ENCODE data around the gene CRIP3. TPM values are rescaled to one million over a fixed set of nuclear protein-coding genes. Genes with fewer than 3 reads are reported as not detected.
A peak's percentile ranks its signal among the peaks of the same experiment; 100 is the strongest.

CRIP3 gene
- total and polyA plus RNA-seq, 2 of the 13 experiments (the other 11 are each of a cell fraction or from before 2014, with no cell fraction given), result 6.3 to 9.3 TPM

DNA sequence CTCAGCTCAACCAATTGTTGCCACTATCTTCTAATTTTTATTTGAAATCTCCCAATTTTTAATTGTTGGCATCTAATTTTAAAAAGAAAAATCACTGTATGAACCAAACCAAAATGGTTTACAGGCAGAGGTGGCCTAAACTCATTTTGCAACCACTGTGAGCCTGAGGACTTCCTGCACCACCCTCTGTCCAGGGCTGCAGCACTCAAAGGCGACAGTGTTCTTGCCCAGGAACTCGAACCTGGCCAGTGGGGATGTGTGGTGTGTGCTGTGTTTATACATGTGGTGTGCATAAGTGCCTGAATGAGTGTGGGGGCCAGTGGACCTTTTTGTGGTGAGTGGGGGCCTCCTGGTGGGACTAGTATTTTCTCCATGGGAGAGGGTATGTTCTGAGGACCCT is 34.9 kb downstream of the CRIP3 start (continued):
- TF ChIP-seq, protein P1, sequence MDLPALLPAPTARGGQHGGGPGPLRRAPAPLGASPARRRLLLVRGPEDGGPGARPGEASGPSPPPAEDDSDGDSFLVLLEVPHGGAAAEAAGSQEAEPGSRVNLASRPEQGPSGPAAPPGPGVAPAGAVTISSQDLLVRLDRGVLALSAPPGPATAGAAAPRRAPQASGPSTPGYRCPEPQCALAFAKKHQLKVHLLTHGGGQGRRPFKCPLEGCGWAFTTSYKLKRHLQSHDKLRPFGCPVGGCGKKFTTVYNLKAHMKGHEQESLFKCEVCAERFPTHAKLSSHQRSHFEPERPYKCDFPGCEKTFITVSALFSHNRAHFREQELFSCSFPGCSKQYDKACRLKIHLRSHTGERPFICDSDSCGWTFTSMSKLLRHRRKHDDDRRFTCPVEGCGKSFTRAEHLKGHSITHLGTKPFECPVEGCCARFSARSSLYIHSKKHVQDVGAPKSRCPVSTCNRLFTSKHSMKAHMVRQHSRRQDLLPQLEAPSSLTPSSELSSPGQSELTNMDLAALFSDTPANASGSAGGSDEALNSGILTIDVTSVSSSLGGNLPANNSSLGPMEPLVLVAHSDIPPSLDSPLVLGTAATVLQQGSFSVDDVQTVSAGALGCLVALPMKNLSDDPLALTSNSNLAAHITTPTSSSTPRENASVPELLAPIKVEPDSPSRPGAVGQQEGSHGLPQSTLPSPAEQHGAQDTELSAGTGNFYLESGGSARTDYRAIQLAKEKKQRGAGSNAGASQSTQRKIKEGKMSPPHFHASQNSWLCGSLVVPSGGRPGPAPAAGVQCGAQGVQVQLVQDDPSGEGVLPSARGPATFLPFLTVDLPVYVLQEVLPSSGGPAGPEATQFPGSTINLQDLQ (CRISPR knock-in tag; IDR thresholded peaks at IDR 0.05), result no peak
- TF ChIP-seq ZZZ3 (CRISPR knock-in tag; IDR thresholded peaks at IDR 0.05; ENCODE audit: borderline replicate concordance), result no peak
- TF ChIP-seq BRD4 (CRISPR knock-in tag; IDR thresholded peaks at IDR 0.05), result peak; percentile 33; the same call in 1 of the 2 replicates
- no peak for TF ChIP-seq DPF2 (CRISPR knock-in tag; IDR thresholded peaks at IDR 0.05; ENCODE audit: borderline replicate concordance, low read depth)
- no peak for TF ChIP-seq SRSF4 (IDR thresholded peaks at IDR 0.05; ENCODE audit: low read depth, low read length, poor library complexity, severe bottlenecking)
- TF ChIP-seq, protein P2, sequence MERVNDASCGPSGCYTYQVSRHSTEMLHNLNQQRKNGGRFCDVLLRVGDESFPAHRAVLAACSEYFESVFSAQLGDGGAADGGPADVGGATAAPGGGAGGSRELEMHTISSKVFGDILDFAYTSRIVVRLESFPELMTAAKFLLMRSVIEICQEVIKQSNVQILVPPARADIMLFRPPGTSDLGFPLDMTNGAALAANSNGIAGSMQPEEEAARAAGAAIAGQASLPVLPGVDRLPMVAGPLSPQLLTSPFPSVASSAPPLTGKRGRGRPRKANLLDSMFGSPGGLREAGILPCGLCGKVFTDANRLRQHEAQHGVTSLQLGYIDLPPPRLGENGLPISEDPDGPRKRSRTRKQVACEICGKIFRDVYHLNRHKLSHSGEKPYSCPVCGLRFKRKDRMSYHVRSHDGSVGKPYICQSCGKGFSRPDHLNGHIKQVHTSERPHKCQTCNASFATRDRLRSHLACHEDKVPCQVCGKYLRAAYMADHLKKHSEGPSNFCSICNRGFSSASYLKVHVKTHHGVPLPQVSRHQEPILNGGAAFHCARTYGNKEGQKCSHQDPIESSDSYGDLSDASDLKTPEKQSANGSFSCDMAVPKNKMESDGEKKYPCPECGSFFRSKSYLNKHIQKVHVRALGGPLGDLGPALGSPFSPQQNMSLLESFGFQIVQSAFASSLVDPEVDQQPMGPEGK (CRISPR knock-in tag; IDR thresholded peaks at IDR 0.05), result peak; percentile 84; the same call in 1 of the 2 replicates
- TF ChIP-seq MAF1 (CRISPR knock-in tag; IDR thresholded peaks at IDR 0.05; ENCODE audit: borderline replicate concordance), result no peak
- TF ChIP-seq RARG (CRISPR knock-in tag; IDR thresholded peaks at IDR 0.05; ENCODE audit: low read depth), result 0 out of 2 replicates have a peak, but pooled peaks have one; percentile 16
- no peak for TF ChIP-seq TCF7L2 (IDR thresholded peaks at IDR 0.05; ENCODE audit: low read depth, low read length)
- peak; percentile 69 for TF ChIP-seq ELF3 (CRISPR knock-in tag; IDR thresholded peaks at IDR 0.05)
- TF ChIP-seq MYC (CRISPR knock-in tag; IDR thresholded peaks at IDR 0.05; ENCODE audit: borderline replicate concordance), result 0 out of 2 replicates have a peak, but pooled peaks have one; percentile 18
- TF ChIP-seq, protein P3, sequence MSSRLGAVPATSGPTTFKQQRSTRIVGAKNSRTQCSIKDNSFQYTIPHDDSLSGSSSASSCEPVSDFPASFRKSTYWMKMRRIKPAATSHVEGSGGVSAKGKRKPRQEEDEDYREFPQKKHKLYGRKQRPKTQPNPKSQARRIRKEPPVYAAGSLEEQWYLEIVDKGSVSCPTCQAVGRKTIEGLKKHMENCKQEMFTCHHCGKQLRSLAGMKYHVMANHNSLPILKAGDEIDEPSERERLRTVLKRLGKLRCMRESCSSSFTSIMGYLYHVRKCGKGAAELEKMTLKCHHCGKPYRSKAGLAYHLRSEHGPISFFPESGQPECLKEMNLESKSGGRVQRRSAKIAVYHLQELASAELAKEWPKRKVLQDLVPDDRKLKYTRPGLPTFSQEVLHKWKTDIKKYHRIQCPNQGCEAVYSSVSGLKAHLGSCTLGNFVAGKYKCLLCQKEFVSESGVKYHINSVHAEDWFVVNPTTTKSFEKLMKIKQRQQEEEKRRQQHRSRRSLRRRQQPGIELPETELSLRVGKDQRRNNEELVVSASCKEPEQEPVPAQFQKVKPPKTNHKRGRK (CRISPR knock-in tag; IDR thresholded peaks at IDR 0.05), result no peak
- TF ChIP-seq, protein P4, sequence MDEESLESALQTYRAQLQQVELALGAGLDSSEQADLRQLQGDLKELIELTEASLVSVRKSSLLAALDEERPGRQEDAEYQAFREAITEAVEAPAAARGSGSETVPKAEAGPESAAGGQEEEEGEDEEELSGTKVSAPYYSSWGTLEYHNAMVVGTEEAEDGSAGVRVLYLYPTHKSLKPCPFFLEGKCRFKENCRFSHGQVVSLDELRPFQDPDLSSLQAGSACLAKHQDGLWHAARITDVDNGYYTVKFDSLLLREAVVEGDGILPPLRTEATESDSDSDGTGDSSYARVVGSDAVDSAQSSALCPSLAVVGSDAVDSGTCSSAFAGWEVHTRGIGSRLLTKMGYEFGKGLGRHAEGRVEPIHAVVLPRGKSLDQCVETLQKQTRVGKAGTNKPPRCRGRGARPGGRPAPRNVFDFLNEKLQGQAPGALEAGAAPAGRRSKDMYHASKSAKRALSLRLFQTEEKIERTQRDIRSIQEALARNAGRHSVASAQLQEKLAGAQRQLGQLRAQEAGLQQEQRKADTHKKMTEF (CRISPR knock-in tag; IDR thresholded peaks at IDR 0.05), result peak; percentile 41; the same call in 1 of the 2 replicates
- peak; percentile 39; the same call in 1 of the 2 replicates for TF ChIP-seq ZFX (CRISPR knock-in tag; IDR thresholded peaks at IDR 0.05; ENCODE audit: low read depth)
- TF ChIP-seq FLYWCH1 (CRISPR knock-in tag; IDR thresholded peaks at IDR 0.05), result no peak
- TF ChIP-seq, protein P5, sequence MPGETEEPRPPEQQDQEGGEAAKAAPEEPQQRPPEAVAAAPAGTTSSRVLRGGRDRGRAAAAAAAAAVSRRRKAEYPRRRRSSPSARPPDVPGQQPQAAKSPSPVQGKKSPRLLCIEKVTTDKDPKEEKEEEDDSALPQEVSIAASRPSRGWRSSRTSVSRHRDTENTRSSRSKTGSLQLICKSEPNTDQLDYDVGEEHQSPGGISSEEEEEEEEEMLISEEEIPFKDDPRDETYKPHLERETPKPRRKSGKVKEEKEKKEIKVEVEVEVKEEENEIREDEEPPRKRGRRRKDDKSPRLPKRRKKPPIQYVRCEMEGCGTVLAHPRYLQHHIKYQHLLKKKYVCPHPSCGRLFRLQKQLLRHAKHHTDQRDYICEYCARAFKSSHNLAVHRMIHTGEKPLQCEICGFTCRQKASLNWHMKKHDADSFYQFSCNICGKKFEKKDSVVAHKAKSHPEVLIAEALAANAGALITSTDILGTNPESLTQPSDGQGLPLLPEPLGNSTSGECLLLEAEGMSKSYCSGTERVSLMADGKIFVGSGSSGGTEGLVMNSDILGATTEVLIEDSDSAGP (CRISPR knock-in tag; IDR thresholded peaks at IDR 0.05; ENCODE audit: borderline replicate concordance), result peak; percentile 44; the same call in 1 of the 2 replicates
- TF ChIP-seq CEBPB (IDR thresholded peaks at IDR 0.05; ENCODE audit: borderline replicate concordance, low read depth, low read length), result no peak
- TF ChIP-seq ZNF292 (CRISPR knock-in tag; IDR thresholded peaks at IDR 0.05; ENCODE audit: borderline replicate concordance, low read depth), result 0 out of 2 replicates have a peak, but pooled peaks have one; percentile 35
- TF ChIP-seq, protein P6, sequence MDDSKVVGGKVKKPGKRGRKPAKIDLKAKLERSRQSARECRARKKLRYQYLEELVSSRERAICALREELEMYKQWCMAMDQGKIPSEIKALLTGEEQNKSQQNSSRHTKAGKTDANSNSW (CRISPR knock-in tag; IDR thresholded peaks at IDR 0.05; ENCODE audit: borderline replicate concordance), result no peak
- TF ChIP-seq KAT8 (CRISPR knock-in tag; IDR thresholded peaks at IDR 0.05), result 0 out of 2 replicates have a peak, but pooled peaks have one; percentile 15
